ENCODE results near the gene SORL1-AS1.
A peak's percentile ranks its signal among the peaks of the same experiment; 100 is the strongest.

The SORL1-AS1 gene

GRCh38 chr11:121427400-121427744, 25.4 kb downstream of the SORL1-AS1 start:
- TF ChIP-seq CTCF (IDR thresholded peaks at IDR 0.05) (no peak; the same call in 1 of the 2 replicates), ZFX (IDR thresholded peaks at IDR 0.05; ENCODE audit: borderline replicate concordance) (no peak)
- no peak overlapping the region for H3K27ac ChIP-seq

GRCh38 chr11:121426476-121427399, 26.0 kb downstream of the SORL1-AS1 start:
- TF ChIP-seq ZFX (IDR thresholded peaks at IDR 0.05; ENCODE audit: borderline replicate concordance) (no peak), CTCF (IDR thresholded peaks at IDR 0.05) (peak; percentile 47)
- no peak overlapping the region for H3K27ac ChIP-seq

GRCh38 chr11:121425828-121426227, 26.9 kb downstream of the SORL1-AS1 start:
- TF ChIP-seq CTCF (IDR thresholded peaks at IDR 0.05) (no peak), ZFX (IDR thresholded peaks at IDR 0.05; ENCODE audit: borderline replicate concordance) (no peak)
- no peak overlapping the region for H3K27ac ChIP-seq

- no peak for TF ChIP-seq CTCF (IDR thresholded peaks at IDR 0.05)
- no peak for TF ChIP-seq ZFX (IDR thresholded peaks at IDR 0.05; ENCODE audit: borderline replicate concordance)
- no peak overlapping the region for H3K27ac ChIP-seq
Measured at GRCh38 chr11:121422675-121423074, 30.1 kb downstream of the SORL1-AS1 start.

GRCh38 chr11:121421149-121421901, 31.4 kb downstream of the SORL1-AS1 start:
- no peak overlapping the region for H3K27ac ChIP-seq

GRCh38 chr11:121420398-121420797, 32.4 kb downstream of the SORL1-AS1 start:
- TF ChIP-seq CTCF (IDR thresholded peaks at IDR 0.05) (no peak), ZFX (IDR thresholded peaks at IDR 0.05; ENCODE audit: borderline replicate concordance) (no peak)
- no peak overlapping the region for H3K27ac ChIP-seq

More at GRCh38 chr11:121421149-121421901, 31.4 kb downstream of the SORL1-AS1 start:
- TF ChIP-seq CTCF (IDR thresholded peaks at IDR 0.05) (no peak), ZFX (IDR thresholded peaks at IDR 0.05; ENCODE audit: borderline replicate concordance) (no peak)

GRCh38 chr11:121419836-121420235, 32.9 kb downstream of the SORL1-AS1 start:
- no peak overlapping the region for H3K27ac ChIP-seq
- TF ChIP-seq ZFX (IDR thresholded peaks at IDR 0.05; ENCODE audit: borderline replicate concordance) (no peak), CTCF (IDR thresholded peaks at IDR 0.05) (no peak)
